ENCODE measurements around the gene FAM171A2.

FAM171A2 gene

DNA sequence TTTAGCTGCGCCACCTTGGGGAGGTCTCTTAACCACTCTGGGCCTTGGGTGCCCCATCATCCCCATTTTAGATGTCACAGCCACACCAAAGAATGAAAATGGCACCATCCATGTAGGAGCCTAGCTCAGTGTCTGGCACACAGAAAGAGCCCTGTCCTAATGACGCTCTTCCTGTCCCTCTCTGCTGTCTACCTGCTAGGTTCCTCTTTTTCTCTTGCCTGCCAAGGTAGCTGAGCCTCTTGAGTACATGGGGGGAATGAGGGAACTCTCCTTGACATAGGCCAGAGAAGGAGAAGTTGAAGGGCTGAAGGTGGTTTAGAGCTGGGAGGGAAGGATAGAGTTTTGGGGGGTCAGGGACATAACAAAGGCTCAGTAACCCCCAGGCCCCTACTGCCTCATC lies 53.5 kb downstream of the FAM171A2 start:
- no peak for FAIRE-seq
- no peak for TF ChIP-seq POLR2A (IDR thresholded peaks at IDR 0.05; ENCODE audit: low read depth, low read length)
- DNase-seq (ENCODE audit: insufficient read length, low spot score), result no peak

DNA sequence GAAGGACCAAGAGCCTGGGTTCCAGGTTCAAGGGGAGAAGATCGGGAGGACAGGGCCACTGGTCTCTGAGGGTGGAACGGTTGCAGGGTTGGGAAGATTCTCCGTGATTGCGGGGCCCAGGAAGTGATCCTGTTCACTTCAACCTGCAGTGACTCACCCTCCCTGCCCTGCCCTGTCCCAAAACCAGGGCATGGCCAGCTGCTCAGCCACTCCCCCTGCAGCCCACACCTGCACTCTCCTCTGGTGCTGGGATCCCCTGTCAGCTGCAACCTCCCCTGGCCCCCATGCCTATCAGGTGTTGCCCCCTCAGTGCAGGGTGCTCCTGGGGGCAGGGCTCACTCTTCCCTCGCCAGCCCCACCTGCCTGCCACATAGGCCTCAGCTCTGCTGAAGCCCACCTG lies 54.2 kb downstream of the FAM171A2 start:
- no peak for FAIRE-seq
- peak; percentile 34 for DNase-seq (ENCODE audit: insufficient read length, low spot score)
- no peak for TF ChIP-seq POLR2A (IDR thresholded peaks at IDR 0.05; ENCODE audit: low read depth, low read length)

DNA sequence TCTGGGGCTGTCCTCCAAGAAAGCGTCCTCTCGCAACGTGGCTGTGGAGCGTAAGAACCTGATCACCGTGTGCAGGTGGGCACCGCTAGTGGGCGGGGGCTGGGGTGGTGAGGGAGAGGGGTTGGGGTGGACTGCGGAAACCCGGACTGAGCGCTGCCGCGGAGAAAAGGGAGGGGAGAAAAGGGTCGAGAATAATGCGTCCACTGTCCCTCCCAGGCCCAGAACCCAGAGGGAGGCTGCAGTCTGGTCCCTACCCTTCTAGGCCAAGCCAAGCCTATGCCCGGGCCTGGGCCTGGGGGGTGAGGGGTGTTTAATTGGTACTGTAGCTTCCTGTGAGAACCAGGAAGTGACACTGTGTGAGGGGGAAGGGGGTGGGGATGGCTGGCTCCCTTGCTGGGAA lies 54.8 kb downstream of the FAM171A2 start:
- FAIRE-seq (no peak), DNase-seq (ENCODE audit: insufficient read length, low spot score) (no peak)
- no peak for TF ChIP-seq POLR2A (IDR thresholded peaks at IDR 0.05; ENCODE audit: low read depth, low read length)

DNA sequence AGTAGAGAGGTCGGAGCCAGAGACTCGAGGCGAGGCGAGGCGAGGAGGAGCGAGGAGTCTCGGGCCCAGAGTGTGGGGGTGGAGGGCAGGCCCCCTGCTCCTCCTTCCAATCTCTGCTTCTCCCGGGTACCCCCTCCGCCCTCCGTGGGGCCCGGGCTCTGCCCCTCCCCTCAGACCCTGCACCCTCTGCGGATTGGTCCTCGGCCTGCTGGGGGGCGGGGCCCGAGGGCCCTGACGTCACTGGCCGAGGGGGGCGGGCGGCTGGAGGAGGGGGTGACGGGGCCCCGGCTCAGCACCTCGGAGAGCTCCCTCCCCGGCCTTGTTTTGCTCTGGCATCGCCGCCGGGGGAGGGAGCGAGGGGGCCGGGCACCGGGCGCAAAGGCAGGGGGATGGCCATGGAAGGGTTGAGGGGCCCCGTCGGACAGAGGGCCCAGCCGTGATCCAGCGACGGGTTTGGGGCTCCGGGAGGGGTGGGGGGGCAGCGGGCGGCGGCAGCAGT lies 55.3 kb downstream of the FAM171A2 start, which contains the start of gene RUNDC3A:
Gene RUNDC3A (plus strand): TSS at position 282 of the 499 bp plus-strand sequence. CDS start 232 bp downstream, outside the sequence.
- FAIRE-seq, result no peak
- DNase-seq (ENCODE audit: insufficient read length, low spot score), result peak; percentile 91
- TF ChIP-seq POLR2A (IDR thresholded peaks at IDR 0.05; ENCODE audit: low read depth, low read length), result no peak

DNA sequence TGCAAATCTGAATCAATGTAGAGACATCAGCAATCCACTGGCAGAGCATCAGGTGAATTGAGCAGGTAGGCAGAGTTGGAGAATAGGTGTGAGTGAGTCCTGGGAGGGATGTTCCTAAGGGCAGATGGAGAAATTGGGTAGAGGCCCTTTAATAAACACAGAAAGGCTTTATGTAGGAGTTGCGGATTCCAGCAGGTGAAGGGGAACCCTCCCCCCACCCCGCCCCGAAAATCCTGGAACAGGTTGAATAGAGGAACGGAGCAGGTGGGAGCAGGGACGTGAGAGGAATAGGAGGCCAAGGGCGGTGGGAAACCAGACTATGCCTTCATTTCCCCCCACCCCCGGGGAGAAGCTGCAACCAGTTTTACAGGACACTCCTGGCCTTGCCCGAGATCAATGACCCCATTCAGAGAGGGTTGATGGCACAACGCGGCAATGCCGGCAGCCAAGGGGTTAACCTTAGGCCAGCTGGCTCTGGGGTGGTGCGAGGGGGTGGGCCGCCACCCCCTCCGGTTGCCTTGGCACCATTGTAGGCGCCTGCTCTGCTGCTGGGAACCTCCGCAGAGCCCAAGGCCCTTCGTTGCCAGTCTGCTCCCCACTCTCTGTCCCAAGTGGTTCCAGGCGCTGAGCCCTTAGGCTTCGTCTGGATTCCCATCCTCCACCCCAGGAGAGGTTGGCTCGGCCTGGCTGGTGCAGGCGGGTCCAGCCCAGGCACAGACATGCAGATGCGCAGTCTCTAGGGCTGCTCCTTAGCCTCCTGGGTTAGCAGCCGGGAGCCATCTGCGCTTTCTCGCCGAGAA lies 56.1 kb downstream of the FAM171A2 start:
- FAIRE-seq (no peak), DNase-seq (ENCODE audit: insufficient read length, low spot score) (no peak)
- TF ChIP-seq POLR2A (IDR thresholded peaks at IDR 0.05; ENCODE audit: low read depth, low read length), result no peak

DNA sequence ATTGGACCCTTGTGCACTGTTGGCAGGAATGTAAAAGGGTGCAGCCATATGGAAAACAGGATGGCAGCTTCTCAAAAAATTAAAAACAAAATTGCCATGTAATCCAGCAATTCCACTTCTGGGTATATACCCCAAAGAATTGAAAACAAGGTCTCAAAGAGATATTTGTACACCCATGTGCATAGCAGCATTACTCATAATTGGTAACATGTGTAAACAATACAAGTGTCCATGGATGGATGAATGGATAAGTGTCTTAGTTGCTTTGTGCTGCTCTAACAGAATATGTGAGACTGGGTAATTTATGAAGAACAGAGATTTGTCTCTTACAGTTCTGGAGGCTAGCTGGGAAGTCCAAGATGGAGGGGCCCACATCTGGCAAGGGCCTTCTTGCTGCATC lies 59.0 kb downstream of the FAM171A2 start:
- DNase-seq (ENCODE audit: insufficient read length, low spot score) (no peak), FAIRE-seq (no peak)
- TF ChIP-seq POLR2A (IDR thresholded peaks at IDR 0.05; ENCODE audit: low read depth, low read length), result no peak

All from H54 (cell line).